ENCODE results near the gene YRDC.

The YRDC gene

DNA sequence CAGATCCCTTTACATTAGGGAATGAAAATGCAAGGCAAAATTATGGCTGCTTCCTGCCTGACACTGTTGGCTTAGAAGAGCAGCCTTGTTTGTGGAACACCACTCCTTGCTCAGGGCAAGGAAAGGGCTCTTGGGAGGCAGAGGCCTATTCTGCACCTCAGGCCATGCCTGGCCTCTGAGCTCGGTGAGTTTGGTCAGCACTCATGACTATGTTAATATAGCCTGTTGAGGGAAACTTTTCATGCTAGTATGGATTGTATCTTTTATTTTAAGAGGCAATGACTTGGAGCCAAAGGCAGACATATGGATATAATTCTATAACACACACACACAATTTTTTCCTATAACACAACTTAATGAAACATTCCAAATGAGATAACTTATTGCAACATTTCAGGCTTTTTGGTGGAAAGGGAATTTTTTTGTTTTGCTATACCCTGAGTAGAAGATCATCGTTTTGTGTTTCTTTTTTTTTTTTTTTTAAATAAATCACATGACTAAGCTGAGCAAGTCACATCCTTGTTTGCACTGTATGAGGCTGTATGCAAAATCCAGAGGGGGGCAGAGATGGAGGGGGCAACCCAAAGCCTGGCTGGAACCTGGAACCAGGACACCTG lies 5.6 kb upstream of the YRDC start (continued):
- TF ChIP-seq ZFP3 (tag by site-specific recombination; IDR thresholded peaks at IDR 0.05; ENCODE audit: low read depth): no peak
- TF ChIP-seq ZNF23 (tag by site-specific recombination; IDR thresholded peaks at IDR 0.05; ENCODE audit: borderline replicate concordance): no peak
- TF ChIP-seq ZNF514 (tag by site-specific recombination; IDR thresholded peaks at IDR 0.05): no peak
- no peak for TF ChIP-seq ZNF221 (tag by site-specific recombination; IDR thresholded peaks at IDR 0.05; ENCODE audit: borderline replicate concordance)
- TF ChIP-seq ZNF792 (tag by site-specific recombination; IDR thresholded peaks at IDR 0.05): no peak
- TF ChIP-seq, protein P1, sequence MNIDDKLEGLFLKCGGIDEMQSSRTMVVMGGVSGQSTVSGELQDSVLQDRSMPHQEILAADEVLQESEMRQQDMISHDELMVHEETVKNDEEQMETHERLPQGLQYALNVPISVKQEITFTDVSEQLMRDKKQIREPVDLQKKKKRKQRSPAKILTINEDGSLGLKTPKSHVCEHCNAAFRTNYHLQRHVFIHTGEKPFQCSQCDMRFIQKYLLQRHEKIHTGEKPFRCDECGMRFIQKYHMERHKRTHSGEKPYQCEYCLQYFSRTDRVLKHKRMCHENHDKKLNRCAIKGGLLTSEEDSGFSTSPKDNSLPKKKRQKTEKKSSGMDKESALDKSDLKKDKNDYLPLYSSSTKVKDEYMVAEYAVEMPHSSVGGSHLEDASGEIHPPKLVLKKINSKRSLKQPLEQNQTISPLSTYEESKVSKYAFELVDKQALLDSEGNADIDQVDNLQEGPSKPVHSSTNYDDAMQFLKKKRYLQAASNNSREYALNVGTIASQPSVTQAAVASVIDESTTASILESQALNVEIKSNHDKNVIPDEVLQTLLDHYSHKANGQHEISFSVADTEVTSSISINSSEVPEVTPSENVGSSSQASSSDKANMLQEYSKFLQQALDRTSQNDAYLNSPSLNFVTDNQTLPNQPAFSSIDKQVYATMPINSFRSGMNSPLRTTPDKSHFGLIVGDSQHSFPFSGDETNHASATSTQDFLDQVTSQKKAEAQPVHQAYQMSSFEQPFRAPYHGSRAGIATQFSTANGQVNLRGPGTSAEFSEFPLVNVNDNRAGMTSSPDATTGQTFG (tag by site-specific recombination; IDR thresholded peaks at IDR 0.05; ENCODE audit: borderline replicate concordance): no peak

GRCh38 chr1:37811027-37811655 lies 3.1 kb upstream of the YRDC start:
- CTCF ChIA-PET: interaction anchor here (0.8 to 2.0 kb wide), 5 partner anchors 9 to 48 kb away, joined by 3 to 10 read pairs (median 5); partner anchors contain the start of gene MTF1
- POLR2A ChIA-PET: no interaction called here
- H3K9me3 ChIP-seq (ENCODE audit: control insufficient read depth, insufficient read depth, low read depth, low read length): no peaks in the 10 kb centered on the region
- H3K36me3 ChIP-seq (ENCODE audit: control insufficient read depth in 2 of 2, insufficient read depth in 1 of 2, low read length in 2 of 2): peaks cover 6 to 58% of the 10 kb centered on the region in 2 experiments; a peak in 2 of 3 replicates
- H3K4me1 ChIP-seq (ENCODE audit: control insufficient read depth, insufficient read depth, low read length): peaks cover 3% of the 10 kb centered on the region; the same call in 1 of the 2 replicates
- H3K4me3 ChIP-seq (ENCODE audit: low read depth, low read length): no peak overlapping the region
- H3K27ac ChIP-seq (ENCODE audit: extremely low read depth, low read depth, low read length): no peak overlapping the region
- TF ChIP-seq ZFHX2 (tag by site-specific recombination; conservative IDR thresholded peaks at IDR 0.05): no peak
- no peak for TF ChIP-seq ZNF580 (tag by site-specific recombination; IDR thresholded peaks at IDR 0.05)
- no peak for TF ChIP-seq ZNF416 (tag by site-specific recombination; IDR thresholded peaks at IDR 0.05)
- TF ChIP-seq ZNF112 (tag by site-specific recombination; IDR thresholded peaks at IDR 0.05): no peak
- TF ChIP-seq KLF10 (tag by site-specific recombination; IDR thresholded peaks at IDR 0.05): peak; percentile 12; the same call in 1 of the 2 replicates
- no peak for TF ChIP-seq FEZF1 (tag by site-specific recombination; IDR thresholded peaks at IDR 0.05)
- no peak for TF ChIP-seq KLF16 (tag by site-specific recombination; IDR thresholded peaks at IDR 0.05)
- no peak for TF ChIP-seq ZNF623 (tag by site-specific recombination; IDR thresholded peaks at IDR 0.05)
- TF ChIP-seq ZNF621 (tag by site-specific recombination; IDR thresholded peaks at IDR 0.05): no peak
- no peak for TF ChIP-seq ZSCAN18 (tag by site-specific recombination; IDR thresholded peaks at IDR 0.05)
- TF ChIP-seq, protein P1 (tag by site-specific recombination; IDR thresholded peaks at IDR 0.05; ENCODE audit: borderline replicate concordance): no peak
- TF ChIP-seq ZNF600 (tag by site-specific recombination; IDR thresholded peaks at IDR 0.05): no peak
- peak; percentile 58 for TF ChIP-seq ZNF660 (tag by site-specific recombination; IDR thresholded peaks at IDR 0.05)
- TF ChIP-seq ZNF248 (tag by site-specific recombination; IDR thresholded peaks at IDR 0.05): no peak
- no peak for TF ChIP-seq ZNF510 (tag by site-specific recombination; IDR thresholded peaks at IDR 0.05; ENCODE audit: insufficient replicate concordance)
- TF ChIP-seq ZFP41 (tag by site-specific recombination; IDR thresholded peaks at IDR 0.05; ENCODE audit: borderline replicate concordance): no peak
- no peak for TF ChIP-seq ZNF843 (tag by site-specific recombination; IDR thresholded peaks at IDR 0.05)
- no peak for TF ChIP-seq ZNF37A (tag by site-specific recombination; IDR thresholded peaks at IDR 0.05)
- TF ChIP-seq ZNF26 (tag by site-specific recombination; IDR thresholded peaks at IDR 0.05): no peak
- TF ChIP-seq, protein P2, sequence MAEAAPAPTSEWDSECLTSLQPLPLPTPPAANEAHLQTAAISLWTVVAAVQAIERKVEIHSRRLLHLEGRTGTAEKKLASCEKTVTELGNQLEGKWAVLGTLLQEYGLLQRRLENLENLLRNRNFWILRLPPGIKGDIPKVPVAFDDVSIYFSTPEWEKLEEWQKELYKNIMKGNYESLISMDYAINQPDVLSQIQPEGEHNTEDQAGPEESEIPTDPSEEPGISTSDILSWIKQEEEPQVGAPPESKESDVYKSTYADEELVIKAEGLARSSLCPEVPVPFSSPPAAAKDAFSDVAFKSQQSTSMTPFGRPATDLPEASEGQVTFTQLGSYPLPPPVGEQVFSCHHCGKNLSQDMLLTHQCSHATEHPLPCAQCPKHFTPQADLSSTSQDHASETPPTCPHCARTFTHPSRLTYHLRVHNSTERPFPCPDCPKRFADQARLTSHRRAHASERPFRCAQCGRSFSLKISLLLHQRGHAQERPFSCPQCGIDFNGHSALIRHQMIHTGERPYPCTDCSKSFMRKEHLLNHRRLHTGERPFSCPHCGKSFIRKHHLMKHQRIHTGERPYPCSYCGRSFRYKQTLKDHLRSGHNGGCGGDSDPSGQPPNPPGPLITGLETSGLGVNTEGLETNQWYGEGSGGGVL (tag by site-specific recombination; IDR thresholded peaks at IDR 0.05): no peak
- TF ChIP-seq ZNF558 (tag by site-specific recombination; IDR thresholded peaks at IDR 0.05): no peak

Measured in HEK293 (cell line).